Neural cell (in vitro differentiated cells): Measurements from ENCODE around the gene RSAD1.

Source experiments
- EZH2 ChIP-seq: fragments of 200-600, 300-800 bp; shearing (Covaris generic), sonication (generic); IDR thresholded peaks from 2 replicates; pipeline ENCODE4 v1.6.1; 2014; ENCODE audit warnings: antibody characterized with exemption, low read length, borderline replicate concordance, mild to moderate bottlenecking; ENCODE audit not compliant: insufficient read depth, poor library complexity, severe bottlenecking
- TF ChIP-seq, protein P1 (sequence below): IDR thresholded peaks from 2 replicates; pipeline ENCODE4 v1.6.1; 2012; ENCODE audit warnings: borderline replicate concordance

DNA sequence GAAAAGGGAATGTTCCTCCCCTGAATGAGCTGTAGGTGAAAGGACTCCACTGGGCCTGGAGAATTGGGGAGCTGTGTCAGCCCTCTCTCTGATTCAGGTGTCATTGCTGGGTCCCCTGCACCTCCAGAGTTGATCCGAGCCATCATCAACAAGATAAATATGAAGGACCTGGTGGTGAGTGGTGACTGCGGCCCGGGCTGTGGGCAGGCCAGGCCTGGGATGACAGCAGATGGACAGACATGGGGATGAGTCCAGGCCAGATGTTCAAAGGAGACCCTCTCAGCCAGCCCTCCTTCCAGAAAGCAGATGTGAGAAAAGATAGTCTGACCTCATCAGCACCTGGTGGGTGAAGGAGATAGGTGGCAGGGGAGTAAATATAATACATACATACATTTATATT, 14.5 kb upstream of the RSAD1 start:
- TF ChIP-seq EZH2: no peak
- TF ChIP-seq, protein P1, sequence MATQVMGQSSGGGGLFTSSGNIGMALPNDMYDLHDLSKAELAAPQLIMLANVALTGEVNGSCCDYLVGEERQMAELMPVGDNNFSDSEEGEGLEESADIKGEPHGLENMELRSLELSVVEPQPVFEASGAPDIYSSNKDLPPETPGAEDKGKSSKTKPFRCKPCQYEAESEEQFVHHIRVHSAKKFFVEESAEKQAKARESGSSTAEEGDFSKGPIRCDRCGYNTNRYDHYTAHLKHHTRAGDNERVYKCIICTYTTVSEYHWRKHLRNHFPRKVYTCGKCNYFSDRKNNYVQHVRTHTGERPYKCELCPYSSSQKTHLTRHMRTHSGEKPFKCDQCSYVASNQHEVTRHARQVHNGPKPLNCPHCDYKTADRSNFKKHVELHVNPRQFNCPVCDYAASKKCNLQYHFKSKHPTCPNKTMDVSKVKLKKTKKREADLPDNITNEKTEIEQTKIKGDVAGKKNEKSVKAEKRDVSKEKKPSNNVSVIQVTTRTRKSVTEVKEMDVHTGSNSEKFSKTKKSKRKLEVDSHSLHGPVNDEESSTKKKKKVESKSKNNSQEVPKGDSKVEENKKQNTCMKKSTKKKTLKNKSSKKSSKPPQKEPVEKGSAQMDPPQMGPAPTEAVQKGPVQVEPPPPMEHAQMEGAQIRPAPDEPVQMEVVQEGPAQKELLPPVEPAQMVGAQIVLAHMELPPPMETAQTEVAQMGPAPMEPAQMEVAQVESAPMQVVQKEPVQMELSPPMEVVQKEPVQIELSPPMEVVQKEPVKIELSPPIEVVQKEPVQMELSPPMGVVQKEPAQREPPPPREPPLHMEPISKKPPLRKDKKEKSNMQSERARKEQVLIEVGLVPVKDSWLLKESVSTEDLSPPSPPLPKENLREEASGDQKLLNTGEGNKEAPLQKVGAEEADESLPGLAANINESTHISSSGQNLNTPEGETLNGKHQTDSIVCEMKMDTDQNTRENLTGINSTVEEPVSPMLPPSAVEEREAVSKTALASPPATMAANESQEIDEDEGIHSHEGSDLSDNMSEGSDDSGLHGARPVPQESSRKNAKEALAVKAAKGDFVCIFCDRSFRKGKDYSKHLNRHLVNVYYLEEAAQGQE: no peak
